Fibroblast of villous mesenchyme (primary cell): ENCODE results near the gene UGT3A2. TPM values are rescaled to one million over a fixed set of nuclear protein-coding genes. Genes with fewer than 3 reads are reported as not detected.

Experiments used
- DNase-seq: peaks from one replicate; pipeline ENCODE4 v3.0.0-alpha.2; 2010; ENCODE audit warnings: low read depth
- H3K4me3 ChIP-seq: 2 replicates; pipeline ENCODE4 v1.5.1; 2011; ENCODE audit warnings: low read depth, mild to moderate bottlenecking, low read length
- CTCF ChIP-seq: IDR thresholded peaks from 2 replicates; pipeline ENCODE4 v1.5.1; 2012; ENCODE audit warnings: low read depth, mild to moderate bottlenecking, low read length; ENCODE audit not compliant: insufficient read depth
- total RNA-seq: library from RNA; depleted of rRNA; stranded (reverse); fragments of >200 nt; gene quantifications from 2 replicates; pipeline ENCODE4 v1.2.3, GENCODE V29; 2012

Gene UGT3A2
- total RNA-seq, 1 donor, result not detected

- TF ChIP-seq CTCF, result no peak
- no peak for DNase-seq
- H3K4me3 ChIP-seq, result no peak overlapping the region
Observed at GRCh38 chr5:36056422-36056821, 10.3 kb downstream of the UGT3A2 start.

GRCh38 chr5:36055984-36056383, 10.7 kb downstream of the UGT3A2 start:
- no peak for DNase-seq
- H3K4me3 ChIP-seq, result no peak overlapping the region
- TF ChIP-seq CTCF, result no peak

GRCh38 chr5:36054647-36055046, 12.0 kb downstream of the UGT3A2 start:
- TF ChIP-seq CTCF, result no peak
- no peak for DNase-seq
- no peak overlapping the region for H3K4me3 ChIP-seq

GRCh38 chr5:36052538-36052937, 14.1 kb downstream of the UGT3A2 start:
- no peak for DNase-seq
- no peak for TF ChIP-seq CTCF
- no peak overlapping the region for H3K4me3 ChIP-seq

GRCh38 chr5:36049949-36050348, 16.7 kb downstream of the UGT3A2 start:
- no peak for TF ChIP-seq CTCF
- no peak for DNase-seq
- no peak overlapping the region for H3K4me3 ChIP-seq

GRCh38 chr5:36047384-36048160, 19.1 kb downstream of the UGT3A2 start:
- TF ChIP-seq CTCF, result no peak
- no peak overlapping the region for H3K4me3 ChIP-seq
- no peak for DNase-seq

GRCh38 chr5:36045895-36046294, 20.8 kb downstream of the UGT3A2 start:
- no peak overlapping the region for H3K4me3 ChIP-seq
- TF ChIP-seq CTCF, result no peak
- DNase-seq, result no peak
